Ectodermal cell (in vitro differentiated cells): ENCODE measurements around the gene TMEM44.

Experiments
- H3K27ac ChIP-seq: 2 replicates; pipeline ENCODE4 v1.7.0; 2013; ENCODE audit warnings: mild to moderate bottlenecking, low read depth, low read length; ENCODE audit not compliant: insufficient read depth, poor library complexity, severe bottlenecking
- H3K27me3 ChIP-seq: 2 replicates; pipeline ENCODE4 v1.7.0; 2013; ENCODE audit warnings: mild to moderate bottlenecking, low read length; ENCODE audit not compliant: insufficient read depth, control insufficient read depth, poor library complexity, severe bottlenecking
- H3K36me3 ChIP-seq: one replicate; pipeline ENCODE4 v1.7.0; 2013; ENCODE audit warnings: low read length; ENCODE audit not compliant: control insufficient read depth, insufficient read depth
- H3K4me1 ChIP-seq: one replicate; pipeline ENCODE4 v1.7.0; 2013; ENCODE audit warnings: low read length; ENCODE audit not compliant: control insufficient read depth, insufficient read depth
- H3K4me3 ChIP-seq: 2 replicates; pipeline ENCODE4 v1.7.0; 2013; ENCODE audit warnings: low read depth, low read length, control low read depth; ENCODE audit not compliant: insufficient read depth
- H3K9me3 ChIP-seq: 2 replicates; pipeline ENCODE4 v1.7.0; 2013; ENCODE audit warnings: mild to moderate bottlenecking, low read length, moderate library complexity; ENCODE audit not compliant: control insufficient read depth
- WGBS, 2 experiments: methylation state at CpG; one replicate each; pipeline ENCODE4 v1.1.7; 2013; ENCODE audit warnings: missing lambda C conversion rate in 2 of 2; 5-methylcytosine and 5-hydroxymethylcytosine counted together

TMEM44 gene

DNA sequence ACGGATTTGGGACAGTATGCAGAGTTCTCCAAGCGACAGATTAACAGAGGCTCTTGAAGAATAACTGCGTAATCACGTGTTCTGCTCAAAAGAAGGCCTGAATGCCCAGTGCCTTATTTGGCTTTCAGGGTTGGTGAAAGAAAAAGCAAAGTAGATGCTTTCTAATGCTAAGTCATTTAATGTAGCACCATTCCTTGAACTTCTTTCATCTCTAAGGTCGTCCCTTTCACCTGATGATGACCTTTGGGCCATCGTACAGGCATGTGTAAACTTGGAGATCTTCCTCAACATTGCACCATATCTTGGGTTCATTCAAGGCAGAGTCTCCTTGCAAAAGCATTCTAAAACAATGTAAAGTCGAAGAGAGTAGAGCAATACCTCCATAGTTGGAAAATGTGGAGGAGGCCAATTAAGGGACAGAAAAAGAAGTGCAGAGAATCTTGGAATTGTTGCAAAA lies 48.9 kb downstream of the TMEM44 start:
- WGBS, 2 experiments: 26 to 35% methylated on average over 7 of the region's 7 CpGs
- Histone ChIP-seq H3K4me1 (no peaks in the 10 kb centered on the region), H3K4me3 (peak overlapping the region; percentile 100), H3K27me3 (no peaks in the 10 kb centered on the region), H3K36me3 (peaks cover 2% of the 10 kb centered on the region), H3K9me3 (no peaks in the 10 kb centered on the region), H3K27ac (peak overlapping the region; percentile 33)

DNA sequence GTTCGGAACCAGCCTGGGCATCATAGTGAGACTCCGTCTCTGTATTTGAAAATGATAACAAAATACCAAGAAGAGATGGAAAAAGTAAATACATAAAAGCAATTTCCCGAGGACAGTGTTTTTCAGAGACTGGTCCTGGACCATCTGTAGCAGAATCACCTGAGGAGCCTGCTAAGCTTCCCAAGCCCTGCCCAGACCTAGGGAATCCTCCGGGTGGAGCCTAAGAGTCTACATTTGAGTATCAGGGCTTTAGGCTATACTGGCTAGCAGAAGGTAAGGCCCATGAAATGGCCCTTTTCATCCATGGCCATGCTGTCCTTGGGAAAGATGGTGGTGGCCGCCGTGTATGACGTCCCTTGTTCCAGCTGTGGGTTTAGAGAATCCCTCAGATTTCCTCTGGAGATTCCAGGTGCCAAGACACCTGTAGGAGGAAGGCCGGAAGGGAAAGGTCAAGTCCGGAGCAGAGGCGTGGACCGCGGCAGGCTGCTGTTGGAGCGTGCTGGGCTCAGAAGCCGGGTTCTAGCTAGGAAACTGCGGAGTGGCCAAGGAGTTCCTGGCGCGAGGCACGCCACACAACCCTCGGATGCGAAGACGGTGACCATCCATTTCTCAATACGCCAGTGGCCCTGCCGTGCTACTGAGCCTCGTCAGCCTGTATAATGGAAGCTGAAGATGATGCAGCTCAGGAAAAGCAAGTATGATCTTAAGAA lies 50.9 kb downstream of the TMEM44 start:
- 95 to 96% methylated on average over 24 of the region's 24 CpGs for WGBS, 2 experiments
- H3K4me1 ChIP-seq: no peaks in the 10 kb centered on the region
- H3K27ac ChIP-seq: no peak overlapping the region
- H3K9me3 ChIP-seq: no peaks in the 10 kb centered on the region
- H3K36me3 ChIP-seq: no peaks in the 10 kb centered on the region
- H3K27me3 ChIP-seq: no peaks in the 10 kb centered on the region
- H3K4me3 ChIP-seq: no peak overlapping the region

DNA sequence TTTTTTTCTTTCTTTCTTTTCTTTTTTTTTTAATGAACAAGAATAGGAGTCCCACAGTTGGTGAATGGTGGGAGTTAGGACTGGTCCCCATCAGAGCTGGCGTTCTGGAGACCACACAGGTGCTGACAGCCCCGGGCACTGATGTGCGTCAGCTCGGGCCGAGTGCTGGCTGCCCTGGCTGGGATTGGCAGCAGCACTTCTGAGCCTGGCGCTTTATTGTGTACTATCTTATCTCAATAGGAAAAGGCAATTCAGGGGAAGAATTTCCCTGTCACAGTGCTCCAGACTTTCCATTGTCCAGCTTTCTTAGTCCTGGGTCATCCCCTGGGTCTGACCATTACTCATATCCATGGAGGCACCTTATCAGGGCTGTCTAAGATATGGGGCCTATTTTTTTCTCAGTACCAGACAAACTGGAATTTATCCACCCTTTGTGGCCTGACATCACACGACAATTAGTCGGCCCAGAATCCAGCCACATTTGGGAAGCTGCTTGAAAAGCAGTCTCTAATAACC lies 54.1 kb downstream of the TMEM44 start:
- 92 to 94% methylated on average over 8 of the region's 8 CpGs for WGBS, 2 experiments
- H3K36me3 ChIP-seq: no peaks in the 10 kb centered on the region
- H3K27ac ChIP-seq: no peak overlapping the region
- H3K9me3 ChIP-seq: no peaks in the 10 kb centered on the region
- H3K4me3 ChIP-seq: no peak overlapping the region
- no peaks in the 10 kb centered on the region for H3K27me3 ChIP-seq
- H3K4me1 ChIP-seq: no peaks in the 10 kb centered on the region

DNA sequence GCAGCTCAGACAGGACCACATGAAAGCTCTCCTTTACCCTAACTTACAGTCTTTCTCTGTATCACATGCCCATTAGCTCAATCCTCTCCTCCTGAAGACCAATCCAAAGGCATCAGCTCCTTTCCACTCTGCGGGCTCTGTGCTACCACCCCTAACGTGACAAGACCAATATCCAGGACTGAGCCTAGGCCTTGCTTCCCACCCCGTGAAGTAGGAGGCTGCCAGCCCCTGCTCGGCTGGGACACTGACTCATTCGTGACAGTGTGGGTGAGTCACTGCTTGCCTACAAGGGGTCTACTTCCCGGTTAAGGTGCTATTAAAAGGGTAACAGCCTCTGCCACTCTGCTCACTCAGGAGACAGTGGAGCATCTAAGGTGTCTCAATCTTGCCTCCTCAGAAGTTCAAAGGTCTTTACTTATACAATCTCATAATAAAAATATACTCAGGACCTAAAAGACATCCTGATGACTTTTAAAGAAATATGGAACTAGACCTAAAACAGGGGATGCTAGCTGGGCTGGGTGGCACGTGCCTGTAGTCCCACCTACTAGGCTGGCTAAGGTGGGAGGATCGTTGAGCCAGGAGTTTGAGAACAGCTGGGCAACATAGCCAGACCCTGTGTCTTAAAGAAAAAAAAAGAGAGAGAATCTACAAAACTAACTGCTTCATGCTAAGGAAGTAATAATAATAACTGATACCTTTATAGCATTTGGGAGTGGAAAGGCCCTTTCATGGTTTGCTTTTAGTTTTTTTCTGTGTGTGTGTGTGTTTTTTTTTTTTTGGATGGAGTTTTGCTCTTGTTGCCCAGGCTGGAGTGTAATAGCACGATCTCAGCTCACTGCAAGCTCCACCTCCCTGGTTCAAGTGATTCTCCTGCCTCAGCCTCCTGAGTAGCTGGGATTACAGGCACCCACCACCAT lies 55.0 kb downstream of the TMEM44 start:
- Histone ChIP-seq H3K9me3 (no peaks in the 10 kb centered on the region), H3K4me3 (no peak overlapping the region), H3K36me3 (no peaks in the 10 kb centered on the region), H3K4me1 (no peaks in the 10 kb centered on the region), H3K27me3 (no peaks in the 10 kb centered on the region), H3K27ac (no peak overlapping the region)
- 74 to 79% methylated on average over 9 of the region's 9 CpGs for WGBS, 2 experiments

DNA sequence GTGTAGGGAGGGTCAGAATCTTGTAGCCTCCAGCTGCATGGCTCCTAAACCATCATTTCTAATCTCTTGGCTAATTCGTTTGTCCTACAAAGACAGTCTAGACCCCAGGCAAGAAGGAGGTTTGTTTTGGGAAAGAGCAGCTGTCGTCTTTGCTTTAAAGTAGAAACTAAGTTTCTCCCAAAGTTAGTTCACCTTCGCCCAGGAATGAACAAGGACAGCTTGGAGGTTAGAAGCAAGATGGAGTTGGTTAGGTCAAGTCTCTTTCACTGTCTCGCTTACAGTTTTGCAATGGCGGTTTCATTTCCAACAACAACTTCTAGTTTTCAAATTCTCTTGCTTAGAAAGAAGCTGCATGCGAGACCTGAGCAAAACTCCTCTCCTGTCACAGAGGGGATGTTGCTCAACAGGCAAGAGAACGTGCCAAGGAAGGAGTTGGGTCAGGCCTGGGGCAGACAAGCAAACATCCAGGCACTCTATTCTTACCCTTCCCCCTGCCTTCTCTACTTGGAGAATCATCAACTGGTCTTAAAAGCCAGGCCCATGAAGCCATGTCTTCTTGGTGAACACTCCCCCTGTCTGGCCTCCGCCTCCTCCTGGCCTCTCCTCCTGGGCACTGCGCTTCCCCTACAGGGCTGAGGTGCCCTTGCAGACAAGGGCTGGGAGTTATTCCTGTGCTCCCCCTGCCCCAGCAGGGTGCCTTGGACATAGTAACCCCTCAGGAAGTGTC lies 57.6 kb downstream of the TMEM44 start:
- H3K27me3 ChIP-seq: no peaks in the 10 kb centered on the region
- peaks cover 20% of the 10 kb centered on the region for H3K4me1 ChIP-seq
- no peak overlapping the region for H3K27ac ChIP-seq
- H3K36me3 ChIP-seq: no peaks in the 10 kb centered on the region
- 93 to 94% methylated on average over 9 of the region's 9 CpGs for WGBS, 2 experiments
- no peak overlapping the region for H3K4me3 ChIP-seq
- H3K9me3 ChIP-seq: no peaks in the 10 kb centered on the region

- WGBS, 2 experiments: 81 to 83% methylated on average over 15 of the region's 15 CpGs
- no peaks in the 10 kb centered on the region for H3K9me3 ChIP-seq
- H3K4me1 ChIP-seq: peaks cover 24% of the 10 kb centered on the region
- no peaks in the 10 kb centered on the region for H3K36me3 ChIP-seq
- H3K27me3 ChIP-seq: no peaks in the 10 kb centered on the region
- no peak overlapping the region for H3K27ac ChIP-seq
- no peak overlapping the region for H3K4me3 ChIP-seq
Measured at GRCh38 chr3:194574639-194575483, 58.4 kb downstream of the TMEM44 start.

DNA sequence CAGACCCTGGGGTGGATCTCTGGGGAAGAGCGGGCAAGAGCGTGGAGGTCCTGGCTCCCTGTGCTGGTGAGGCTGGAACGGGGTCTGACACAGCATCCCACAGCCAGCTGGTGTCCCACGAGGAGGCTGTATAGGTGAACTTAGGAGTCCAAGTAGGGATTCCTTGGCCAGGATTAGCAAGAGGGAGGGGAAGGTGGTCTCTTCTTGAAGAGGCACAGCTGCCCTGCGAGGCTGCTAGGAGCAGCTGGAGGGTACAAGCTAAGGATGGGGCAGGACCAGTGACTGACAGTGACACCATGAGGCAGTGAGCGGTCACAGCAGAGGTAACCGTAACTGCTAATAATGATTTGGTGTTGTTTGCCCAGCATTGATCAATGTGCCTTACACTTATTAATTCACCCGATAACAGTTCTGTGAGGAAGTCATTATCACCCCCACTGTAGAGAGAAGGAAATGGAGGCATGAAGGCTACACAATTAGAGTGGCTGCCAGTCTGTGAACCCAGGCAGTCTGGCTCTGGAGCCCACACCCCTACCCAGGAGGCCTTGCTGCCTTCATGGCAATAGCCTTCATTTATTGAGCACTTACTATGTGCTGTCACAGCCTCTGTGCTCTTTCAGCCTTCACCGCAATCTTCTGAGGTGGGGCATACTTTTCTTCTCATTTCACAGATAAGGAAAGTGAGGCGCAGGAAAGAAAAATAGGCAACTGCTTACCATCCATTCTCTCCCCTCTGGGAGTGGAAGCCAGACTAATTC lies 59.4 kb downstream of the TMEM44 start:
- H3K4me1 ChIP-seq: peaks cover 24% of the 10 kb centered on the region
- 76 to 79% methylated on average over 10 of the region's 10 CpGs for WGBS, 2 experiments
- no peak overlapping the region for H3K27ac ChIP-seq
- no peaks in the 10 kb centered on the region for H3K27me3 ChIP-seq
- H3K36me3 ChIP-seq: no peaks in the 10 kb centered on the region
- no peaks in the 10 kb centered on the region for H3K9me3 ChIP-seq
- no peak overlapping the region for H3K4me3 ChIP-seq

GRCh38 chr3:194572944-194573491 lies 60.2 kb downstream of the TMEM44 start:
- no peaks in the 10 kb centered on the region for H3K27me3 ChIP-seq
- no peak overlapping the region for H3K27ac ChIP-seq
- 95 to 96% methylated on average over 16 of the region's 16 CpGs for WGBS, 2 experiments
- H3K4me1 ChIP-seq: peaks cover 24% of the 10 kb centered on the region
- H3K4me3 ChIP-seq: no peak overlapping the region
- H3K36me3 ChIP-seq: no peaks in the 10 kb centered on the region
- no peaks in the 10 kb centered on the region for H3K9me3 ChIP-seq
